IMR-90 (cell line): ENCODE results near the gene MND1.

Experiments
- CEBPB ChIP-seq: IDR thresholded peaks from 2 replicates; pipeline ENCODE4 v1.6.1; 2012; ENCODE audit warnings: low read depth, low read length, improper control_type of control experiment
- CHD1 ChIP-seq: IDR thresholded peaks from 2 replicates; pipeline ENCODE4 v1.6.1; 2012; ENCODE audit warnings: low read depth, low read length, improper control_type of control experiment
- MAFK ChIP-seq: IDR thresholded peaks from 2 replicates; pipeline ENCODE4 v1.6.1; 2012; ENCODE audit warnings: low read depth, low read length, improper control_type of control experiment
- MAZ ChIP-seq: IDR thresholded peaks from 2 replicates; pipeline ENCODE4 v1.6.1; 2012; ENCODE audit warnings: low read depth, mild to moderate bottlenecking, low read length, improper control_type of control experiment, moderate library complexity, borderline replicate concordance
- MXI1 ChIP-seq: IDR thresholded peaks from 2 replicates; pipeline ENCODE4 v1.6.1; 2012; ENCODE audit warnings: low read depth, mild to moderate bottlenecking, low read length, moderate library complexity, borderline replicate concordance
- NFE2L2 ChIP-seq: fragments of 150-350 bp; IDR thresholded peaks from 2 replicates; pipeline ENCODE4 v1.6.1; 2016; ENCODE audit warnings: low read depth, mild to moderate bottlenecking, low read length
- POLR2A ChIP-seq: IDR thresholded peaks from 2 replicates; pipeline ENCODE4 v1.6.1; 2012; ENCODE audit warnings: mild to moderate bottlenecking, low read depth, low read length
- RAD21 ChIP-seq: IDR thresholded peaks from 2 replicates; pipeline ENCODE4 v1.6.1; 2012; ENCODE audit warnings: low read length, improper control_type of control experiment
- RCOR1 ChIP-seq: IDR thresholded peaks from 2 replicates; pipeline ENCODE4 v1.6.1; 2012; ENCODE audit warnings: mild to moderate bottlenecking, low read length, improper control_type of control experiment; ENCODE audit not compliant: insufficient replicate concordance
- RFX5 ChIP-seq: IDR thresholded peaks from 2 replicates; pipeline ENCODE4 v1.8.0; 2012; ENCODE audit warnings: low read depth, mild to moderate bottlenecking, low read length, moderate library complexity
- SMC3 ChIP-seq: fragments of 150-350 bp; IDR thresholded peaks from 2 replicates; pipeline ENCODE4 v1.6.1; 2016; ENCODE audit warnings: low read depth, mild to moderate bottlenecking, antibody characterized with exemption, low read length, moderate library complexity
- TF ChIP-seq, protein P1 (sequence below): conservative IDR thresholded peaks from 2 replicates; pipeline ENCODE4 v1.5.1; 2012; ENCODE audit warnings: mild to moderate bottlenecking, low read depth, low read length, improper control_type of control experiment
- TF ChIP-seq, protein P2 (sequence below): fragments of 150-350 bp; IDR thresholded peaks from 2 replicates; pipeline ENCODE4 v1.6.1; 2017; ENCODE audit warnings: mild to moderate bottlenecking, antibody characterized with exemption, low read length, low read depth
- TF ChIP-seq, protein P3 (sequence below): fragments of 150-350 bp; IDR thresholded peaks from 2 replicates; pipeline ENCODE4 v1.6.1; 2016; ENCODE audit warnings: low read depth, mild to moderate bottlenecking, low read length, moderate library complexity, borderline replicate concordance

DNA sequence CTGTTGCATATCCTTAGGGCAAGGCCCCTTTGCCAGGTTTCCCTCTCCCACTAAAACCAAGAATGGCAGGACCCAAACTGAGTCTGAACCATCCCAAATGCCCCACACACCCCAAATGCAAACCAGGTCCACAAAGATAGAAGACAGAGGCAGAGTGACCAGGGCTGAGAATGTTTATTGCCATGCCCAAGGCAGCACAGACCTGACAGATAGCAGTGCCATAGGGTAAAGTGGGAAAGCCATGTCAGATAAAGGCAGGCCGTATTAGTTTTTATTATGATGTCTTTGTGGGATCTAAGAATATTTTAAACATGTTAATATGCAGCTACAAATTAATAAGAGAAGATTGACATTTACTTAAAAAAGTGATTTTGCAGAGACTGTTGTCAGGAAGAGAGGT lies 29.6 kb upstream of the MND1 start:
- no peak for TF ChIP-seq CEBPB
- TF ChIP-seq, protein P1, sequence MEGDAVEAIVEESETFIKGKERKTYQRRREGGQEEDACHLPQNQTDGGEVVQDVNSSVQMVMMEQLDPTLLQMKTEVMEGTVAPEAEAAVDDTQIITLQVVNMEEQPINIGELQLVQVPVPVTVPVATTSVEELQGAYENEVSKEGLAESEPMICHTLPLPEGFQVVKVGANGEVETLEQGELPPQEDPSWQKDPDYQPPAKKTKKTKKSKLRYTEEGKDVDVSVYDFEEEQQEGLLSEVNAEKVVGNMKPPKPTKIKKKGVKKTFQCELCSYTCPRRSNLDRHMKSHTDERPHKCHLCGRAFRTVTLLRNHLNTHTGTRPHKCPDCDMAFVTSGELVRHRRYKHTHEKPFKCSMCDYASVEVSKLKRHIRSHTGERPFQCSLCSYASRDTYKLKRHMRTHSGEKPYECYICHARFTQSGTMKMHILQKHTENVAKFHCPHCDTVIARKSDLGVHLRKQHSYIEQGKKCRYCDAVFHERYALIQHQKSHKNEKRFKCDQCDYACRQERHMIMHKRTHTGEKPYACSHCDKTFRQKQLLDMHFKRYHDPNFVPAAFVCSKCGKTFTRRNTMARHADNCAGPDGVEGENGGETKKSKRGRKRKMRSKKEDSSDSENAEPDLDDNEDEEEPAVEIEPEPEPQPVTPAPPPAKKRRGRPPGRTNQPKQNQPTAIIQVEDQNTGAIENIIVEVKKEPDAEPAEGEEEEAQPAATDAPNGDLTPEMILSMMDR = no peak
- no peak for TF ChIP-seq NFE2L2
- TF ChIP-seq RAD21 = no peak
- TF ChIP-seq POLR2A = no peak
- TF ChIP-seq RCOR1 = no peak
- no peak for TF ChIP-seq SMC3
- TF ChIP-seq RFX5 = no peak
- no peak for TF ChIP-seq CHD1
- TF ChIP-seq, protein P2, sequence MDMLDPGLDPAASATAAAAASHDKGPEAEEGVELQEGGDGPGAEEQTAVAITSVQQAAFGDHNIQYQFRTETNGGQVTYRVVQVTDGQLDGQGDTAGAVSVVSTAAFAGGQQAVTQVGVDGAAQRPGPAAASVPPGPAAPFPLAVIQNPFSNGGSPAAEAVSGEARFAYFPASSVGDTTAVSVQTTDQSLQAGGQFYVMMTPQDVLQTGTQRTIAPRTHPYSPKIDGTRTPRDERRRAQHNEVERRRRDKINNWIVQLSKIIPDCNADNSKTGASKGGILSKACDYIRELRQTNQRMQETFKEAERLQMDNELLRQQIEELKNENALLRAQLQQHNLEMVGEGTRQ = no peak
- no peak for TF ChIP-seq MAZ
- TF ChIP-seq, protein P3, sequence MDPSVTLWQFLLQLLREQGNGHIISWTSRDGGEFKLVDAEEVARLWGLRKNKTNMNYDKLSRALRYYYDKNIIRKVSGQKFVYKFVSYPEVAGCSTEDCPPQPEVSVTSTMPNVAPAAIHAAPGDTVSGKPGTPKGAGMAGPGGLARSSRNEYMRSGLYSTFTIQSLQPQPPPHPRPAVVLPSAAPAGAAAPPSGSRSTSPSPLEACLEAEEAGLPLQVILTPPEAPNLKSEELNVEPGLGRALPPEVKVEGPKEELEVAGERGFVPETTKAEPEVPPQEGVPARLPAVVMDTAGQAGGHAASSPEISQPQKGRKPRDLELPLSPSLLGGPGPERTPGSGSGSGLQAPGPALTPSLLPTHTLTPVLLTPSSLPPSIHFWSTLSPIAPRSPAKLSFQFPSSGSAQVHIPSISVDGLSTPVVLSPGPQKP = no peak
- no peak for TF ChIP-seq MAFK
- TF ChIP-seq MXI1 = no peak
